DND-41 (cell line): Measurements from ENCODE around the gene NLGN4Y.

ENCODE experiments used
- ATAC-seq: fragments of 200-7000 bp; cut with Tn5 transposase; 3 replicates; pipeline ENCODE4 v1.9.1; 2021; ENCODE audit warnings: low read depth; ENCODE audit not compliant: insufficient read depth
- DNase-seq: peaks from one replicate; pipeline ENCODE4 v3.0.0-alpha.2; 2020
- H2AFZ ChIP-seq: 2 replicates; pipeline ENCODE4 v1.6.0; 2012; ENCODE audit warnings: low read depth, low read length
- H3K27ac ChIP-seq: 2 replicates; pipeline ENCODE4 v1.5.1; 2012; ENCODE audit warnings: low read length, inconsistent platforms
- H3K27me3 ChIP-seq: fragments of 200-600 bp; sonication (generic); 2 replicates; pipeline ENCODE4 v1.6.0; 2012; ENCODE audit warnings: low read length, mild to moderate bottlenecking, inconsistent platforms; ENCODE audit not compliant: insufficient read depth, poor library complexity
- H3K36me3 ChIP-seq: 2 replicates; pipeline ENCODE4 v1.5.1; 2012; ENCODE audit warnings: low read length, inconsistent platforms; ENCODE audit not compliant: insufficient read depth
- H3K4me1 ChIP-seq: 2 replicates; pipeline ENCODE4 v1.5.1; 2012; ENCODE audit warnings: mild to moderate bottlenecking, low read length; ENCODE audit not compliant: insufficient read depth
- H3K4me2 ChIP-seq: 2 replicates; pipeline ENCODE4 v1.6.0; 2012; ENCODE audit warnings: mild to moderate bottlenecking, moderate library complexity, low read length, inconsistent platforms; ENCODE audit not compliant: insufficient read depth
- H3K4me3 ChIP-seq, 2 experiments: fragments of 200-600 bp in 1 of 2; shearing (Covaris generic) in 1 of 2; 2 replicates each; pipeline ENCODE4 v1.5.1; 2012 to 2016; ENCODE audit warnings: inconsistent platforms in 2 of 2, low read length in 2 of 2, mild to moderate bottlenecking in 2 of 2, low read depth in 1 of 2, moderate library complexity in 1 of 2
- H3K79me2 ChIP-seq: 2 replicates; pipeline ENCODE4 v1.6.0; 2012; ENCODE audit warnings: low read length, inconsistent platforms; ENCODE audit not compliant: insufficient read depth
- H3K9ac ChIP-seq: 2 replicates; pipeline ENCODE4 v1.6.0; 2012; ENCODE audit warnings: low read depth, mild to moderate bottlenecking, inconsistent platforms, low read length, moderate library complexity
- H3K9me3 ChIP-seq: 2 replicates; pipeline ENCODE4 v1.5.1; 2012; ENCODE audit warnings: low read length, moderate library complexity, mild to moderate bottlenecking, inconsistent platforms; ENCODE audit not compliant: insufficient read depth, severe bottlenecking
- H4K20me1 ChIP-seq: 2 replicates; pipeline ENCODE4 v1.6.0; 2012; ENCODE audit warnings: low read length; ENCODE audit not compliant: insufficient read depth
- CTCF ChIP-seq: IDR thresholded peaks from 2 replicates; pipeline ENCODE4 v1.5.1; 2012; ENCODE audit warnings: borderline replicate concordance, low read length, moderate library complexity, mild to moderate bottlenecking; ENCODE audit not compliant: poor library complexity, severe bottlenecking; ENCODE audit errors: extremely low read depth
- EZH2 ChIP-seq: IDR thresholded peaks from 3 replicates; pipeline ENCODE4 v1.6.1; 2012; ENCODE audit warnings: borderline replicate concordance, low read depth, mild to moderate bottlenecking, moderate library complexity, low read length, inconsistent platforms; ENCODE audit not compliant: severe bottlenecking

The NLGN4Y gene

GRCh38 chrY:14524272-14525231 lies at the start of gene NLGN4Y:
Gene NLGN4Y, plus strand, starts transcription at chrY:14524529. Its CDS starts 97,591 bp downstream, at chrY:14622120.
- H3K27ac ChIP-seq, result no peak within 1 kb of the TSS
- no peaks in the 10 kb centered on the region for H4K20me1 ChIP-seq
- no peak within 1 kb of the TSS for H2AFZ ChIP-seq
- no peaks in the 10 kb centered on the region for H3K27me3 ChIP-seq
- H3K4me1 ChIP-seq, result no peaks in the 10 kb centered on the region
- H3K4me3 ChIP-seq, result no peak within 1 kb of the TSS
- H3K36me3 ChIP-seq, result no peaks in the 10 kb centered on the region
- DNase-seq, result no peak
- TF ChIP-seq EZH2 (no peak), CTCF (no peak)
- H3K4me2 ChIP-seq, result no peak within 1 kb of the TSS
- no peaks in the 10 kb centered on the region for H3K79me2 ChIP-seq
- H3K9ac ChIP-seq, result no peak within 1 kb of the TSS
- no peaks in the 10 kb centered on the region for H3K9me3 ChIP-seq
- ATAC-seq, result no peak

- no peak overlapping the region for H2AFZ ChIP-seq
- H3K9ac ChIP-seq, result no peak overlapping the region
- no peak overlapping the region for H3K4me2 ChIP-seq
- no peaks in the 10 kb centered on the region for H3K79me2 ChIP-seq
- no peaks in the 10 kb centered on the region for H3K36me3 ChIP-seq
- DNase-seq (no peak), ATAC-seq (no peak)
- H4K20me1 ChIP-seq, result no peaks in the 10 kb centered on the region
- no peak overlapping the region for H3K4me3 ChIP-seq
- no peaks in the 10 kb centered on the region for H3K27me3 ChIP-seq
- H3K27ac ChIP-seq, result no peak overlapping the region
- no peak for TF ChIP-seq EZH2
- TF ChIP-seq CTCF, result no peak
- no peaks in the 10 kb centered on the region for H3K9me3 ChIP-seq
- H3K4me1 ChIP-seq, result no peaks in the 10 kb centered on the region
These were observed 38.4 kb upstream of the NLGN4Y start for GRCh38 chrY:14485935-14486334.

- H3K9me3 ChIP-seq, result no peaks in the 10 kb centered on the region
- no peaks in the 10 kb centered on the region for H3K79me2 ChIP-seq
- no peaks in the 10 kb centered on the region for H3K4me1 ChIP-seq
- no peak overlapping the region for H3K4me2 ChIP-seq
- no peaks in the 10 kb centered on the region for H3K36me3 ChIP-seq
- H3K4me3 ChIP-seq, result no peak overlapping the region
- H4K20me1 ChIP-seq, result no peaks in the 10 kb centered on the region
- H3K9ac ChIP-seq, result no peak overlapping the region
- H3K27me3 ChIP-seq, result no peaks in the 10 kb centered on the region
- ATAC-seq, result no peak
- H3K27ac ChIP-seq, result no peak overlapping the region
- TF ChIP-seq EZH2 (no peak), CTCF (no peak)
- H2AFZ ChIP-seq, result no peak overlapping the region
- no peak for DNase-seq
These were observed 34.1 kb upstream of the NLGN4Y start for GRCh38 chrY:14490226-14490625.
